Epithelial cell of prostate (primary cell): ENCODE data around the gene FMO5.
A peak's percentile ranks its signal among the peaks of the same experiment; 100 is the strongest.

ENCODE experiments used
- DNase-seq: peaks from one replicate; pipeline ENCODE4 v3.0.0-alpha.2; 2011; ENCODE audit warnings: low read depth, low spot score
- H3K27ac ChIP-seq: fragments of 450-650 bp; 2 replicates; pipeline ENCODE4 v1.5.1; 2017; ENCODE audit warnings: mild to moderate bottlenecking

FMO5 gene, protein sequence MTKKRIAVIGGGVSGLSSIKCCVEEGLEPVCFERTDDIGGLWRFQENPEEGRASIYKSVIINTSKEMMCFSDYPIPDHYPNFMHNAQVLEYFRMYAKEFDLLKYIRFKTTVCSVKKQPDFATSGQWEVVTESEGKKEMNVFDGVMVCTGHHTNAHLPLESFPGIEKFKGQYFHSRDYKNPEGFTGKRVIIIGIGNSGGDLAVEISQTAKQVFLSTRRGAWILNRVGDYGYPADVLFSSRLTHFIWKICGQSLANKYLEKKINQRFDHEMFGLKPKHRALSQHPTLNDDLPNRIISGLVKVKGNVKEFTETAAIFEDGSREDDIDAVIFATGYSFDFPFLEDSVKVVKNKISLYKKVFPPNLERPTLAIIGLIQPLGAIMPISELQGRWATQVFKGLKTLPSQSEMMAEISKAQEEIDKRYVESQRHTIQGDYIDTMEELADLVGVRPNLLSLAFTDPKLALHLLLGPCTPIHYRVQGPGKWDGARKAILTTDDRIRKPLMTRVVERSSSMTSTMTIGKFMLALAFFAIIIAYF

DNA sequence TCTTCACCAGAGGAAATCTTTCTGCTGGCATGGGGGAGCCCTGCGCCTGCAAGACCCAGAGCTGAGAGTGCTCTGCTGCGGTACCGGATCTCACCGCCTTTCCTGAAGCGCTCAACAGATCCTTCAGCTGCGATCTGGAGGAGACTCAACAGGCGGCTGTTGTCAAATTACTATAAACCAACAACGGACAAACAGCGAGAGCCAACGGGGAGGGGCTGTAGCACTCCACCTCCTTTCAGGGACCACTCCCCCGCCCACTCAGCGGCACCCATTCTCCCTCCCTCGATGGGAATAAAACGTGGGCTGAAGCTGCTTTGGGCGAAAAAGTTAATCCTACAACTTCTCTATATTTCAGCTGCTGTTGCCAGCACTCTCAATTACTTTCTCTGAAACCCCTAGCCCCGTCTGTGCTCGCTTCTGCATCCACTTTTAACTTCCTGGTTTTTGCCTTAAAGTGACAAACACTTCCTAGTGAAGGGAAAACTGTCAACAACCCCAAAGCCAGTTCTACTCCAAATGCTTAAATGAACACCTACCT is at the start of gene FMO5:
TSS of gene FMO5 (minus strand) at position 147 of the 538 bp plus-strand sequence. CDS start 310 bp downstream, outside the sequence.
- DNase-seq = no peak
- no peak within 1 kb of the TSS for H3K27ac ChIP-seq

DNA sequence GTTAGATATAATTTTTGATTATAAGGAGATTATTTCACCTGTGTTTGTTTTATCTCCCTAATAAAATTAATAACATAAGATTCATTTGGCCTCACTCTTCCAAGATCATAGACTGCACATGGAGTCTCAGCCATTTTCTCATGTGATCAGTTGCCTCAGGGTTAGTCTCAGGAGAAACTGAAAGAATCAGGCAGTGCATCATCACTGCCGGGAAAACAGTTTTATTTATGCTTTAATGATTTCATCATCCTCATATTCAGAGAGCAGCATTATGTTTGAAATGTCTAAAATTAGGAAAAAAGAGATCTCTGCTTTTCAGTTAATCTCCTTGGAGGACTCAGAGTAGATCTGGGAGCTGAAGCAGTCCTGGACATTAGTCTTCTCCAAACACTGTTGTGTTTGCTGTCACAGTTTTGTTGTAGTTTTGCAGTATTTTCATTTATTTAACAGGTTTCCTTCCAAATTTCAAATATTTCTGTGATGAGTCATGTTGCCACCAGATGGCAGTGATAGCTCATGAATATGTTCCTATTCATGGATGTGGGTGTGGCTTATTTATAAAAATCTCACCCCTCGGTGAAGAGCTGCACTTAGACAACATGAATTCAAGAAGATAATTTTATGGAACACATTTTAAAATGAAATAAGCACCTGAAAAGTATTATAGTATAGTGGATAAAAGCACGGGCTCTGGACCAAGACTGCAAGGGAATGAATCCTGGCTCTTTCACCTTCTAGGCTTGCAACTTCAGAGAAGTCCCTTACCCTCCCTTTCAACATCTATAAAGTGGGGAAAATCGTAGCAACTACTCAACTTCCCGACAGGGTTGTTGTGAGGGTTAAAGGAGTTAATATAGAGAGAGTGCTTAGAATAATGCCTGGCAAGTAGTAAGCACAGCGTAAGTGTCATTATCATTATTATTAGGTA is 48.5 kb upstream of the FMO5 start:
- peak overlapping the region; percentile 78 for H3K27ac ChIP-seq
- DNase-seq = peak; percentile 44

GRCh38 chr1:147272042-147272441 is 46.9 kb upstream of the FMO5 start:
- H3K27ac ChIP-seq = peak overlapping the region; percentile 78

DNA sequence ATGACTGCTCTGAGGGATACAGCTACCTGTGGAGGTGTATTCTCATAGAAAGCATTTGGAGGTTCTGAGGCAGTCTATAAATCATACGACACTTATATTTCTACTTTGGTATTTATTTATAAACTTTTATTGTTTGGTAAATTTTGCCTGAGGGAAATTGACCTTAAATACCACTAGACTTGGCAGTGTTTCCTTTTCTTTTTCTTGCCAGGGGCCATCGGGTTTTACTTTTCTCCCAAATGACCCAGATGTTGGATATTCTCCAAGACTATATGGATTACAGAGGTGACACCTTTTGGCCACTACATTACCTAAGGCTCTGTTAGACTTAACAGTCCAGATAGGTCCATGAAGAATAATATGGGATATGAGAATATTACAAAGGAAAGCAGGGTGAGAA is 45.6 kb upstream of the FMO5 start:
- DNase-seq = no peak

More at GRCh38 chr1:147272042-147272441, 46.9 kb upstream of the FMO5 start:
- DNase-seq = no peak

GRCh38 chr1:147267711-147268110 is 42.6 kb upstream of the FMO5 start:
- no peak for DNase-seq
- H3K27ac ChIP-seq = no peak overlapping the region

More for the DNA sequence above, 45.6 kb upstream of the FMO5 start:
- no peak overlapping the region for H3K27ac ChIP-seq

- no peak for DNase-seq
- H3K27ac ChIP-seq = no peak overlapping the region
Measured at GRCh38 chr1:147266381-147266780, 41.2 kb upstream of the FMO5 start.

- DNase-seq = no peak
- peak overlapping the region; percentile 57 for H3K27ac ChIP-seq
Measured at GRCh38 chr1:147264158-147264768, 39.1 kb upstream of the FMO5 start.

GRCh38 chr1:147260956-147261355 is 35.8 kb upstream of the FMO5 start:
- no peak for DNase-seq
- H3K27ac ChIP-seq = no peak overlapping the region

- H3K27ac ChIP-seq = peak overlapping the region; percentile 27
- DNase-seq = no peak
Measured at GRCh38 chr1:147252540-147252939, 27.4 kb upstream of the FMO5 start.

GRCh38 chr1:147247656-147248238 is 22.6 kb upstream of the FMO5 start:
- DNase-seq = no peak
- no peak overlapping the region for H3K27ac ChIP-seq

- DNase-seq = no peak
- no peak overlapping the region for H3K27ac ChIP-seq
Measured at GRCh38 chr1:147246910-147247655, 21.9 kb upstream of the FMO5 start.

GRCh38 chr1:147246044-147246690 is 21.0 kb upstream of the FMO5 start:
- DNase-seq = no peak
- no peak overlapping the region for H3K27ac ChIP-seq

DNA sequence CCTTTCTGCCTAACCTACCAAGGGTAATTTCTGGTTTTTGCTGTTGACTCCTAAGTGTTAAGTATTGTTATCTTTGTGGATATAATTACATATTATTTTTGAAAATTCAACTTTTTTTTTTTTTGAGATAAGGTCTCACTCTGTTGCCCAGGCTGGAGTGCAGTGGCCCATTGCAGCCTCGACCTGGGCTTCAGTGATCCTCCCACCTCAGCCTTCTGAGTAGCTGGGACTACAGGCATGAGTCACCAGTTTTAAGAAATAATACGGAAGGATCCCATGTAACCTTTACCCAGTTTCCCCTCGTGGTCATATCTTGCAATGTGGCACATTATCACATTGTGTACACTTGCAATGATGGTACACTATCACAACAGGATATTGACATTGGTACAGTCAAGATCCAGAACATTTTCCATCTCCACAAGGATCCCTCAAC is 20.5 kb upstream of the FMO5 start:
- H3K27ac ChIP-seq = no peak overlapping the region
- DNase-seq = no peak

GRCh38 chr1:147245129-147245528 is 20.0 kb upstream of the FMO5 start:
- H3K27ac ChIP-seq = no peak overlapping the region

GRCh38 chr1:147243841-147244240 is 18.7 kb upstream of the FMO5 start:
- DNase-seq = no peak
- no peak overlapping the region for H3K27ac ChIP-seq

More at GRCh38 chr1:147245129-147245528, 20.0 kb upstream of the FMO5 start:
- no peak for DNase-seq

- peak overlapping the region; percentile 71 for H3K27ac ChIP-seq
- DNase-seq = no peak
Measured at GRCh38 chr1:147243228-147243685, 18.1 kb upstream of the FMO5 start.

GRCh38 chr1:147242449-147243227 is 17.5 kb upstream of the FMO5 start, which contains the start of gene CHD1L:
Gene CHD1L (plus strand): TSS chr1:147242684. CDS start chr1:147242704, 20 bp downstream.
- peak; percentile 74 for DNase-seq

More at GRCh38 chr1:147242449-147243227, 17.5 kb upstream of the FMO5 start, which contains the start of gene CHD1L:
- H3K27ac ChIP-seq = peak within 1 kb of the TSS; percentile 71
